Cardiac muscle cell (in vitro differentiated cells and primary cell): Measurements from ENCODE around the gene MPPED1. TPM values are rescaled to one million over a fixed set of nuclear protein-coding genes. Genes with fewer than 3 reads are reported as not detected.
A peak's percentile ranks its signal among the peaks of the same experiment; 100 is the strongest.

ENCODE experiments used
- DNase-seq, 2 donors: peaks; one replicate each; pipeline versions ENCODE4 v3.0.0 to v3.0.0-alpha.2; 2010 to 2017; ENCODE audit warnings: low read depth in 1 of 2, low spot score in 1 of 2
- H3K27ac ChIP-seq: fragments of 200-600 bp; sonication (generic); 2 replicates; pipeline ENCODE4 v1.5.1; 2016
- H3K27me3 ChIP-seq: fragments of 200-600 bp; sonication (generic); 2 replicates; pipeline ENCODE4 v1.6.0; 2016; ENCODE audit warnings: control low read depth
- H3K36me3 ChIP-seq: fragments of 200-600 bp; sonication (generic); 2 replicates; pipeline ENCODE4 v1.5.1; 2016; ENCODE audit warnings: control low read depth
- H3K4me1 ChIP-seq: fragments of 200-600 bp; sonication (generic); 2 replicates; pipeline ENCODE4 v1.8.1; 2017; ENCODE audit warnings: low read depth, mild to moderate bottlenecking, mixed run types
- H3K4me3 ChIP-seq: fragments of 200-600 bp; sonication (generic); 2 replicates; pipeline ENCODE4 v1.5.1; 2016; ENCODE audit warnings: mild to moderate bottlenecking
- H3K9me3 ChIP-seq: fragments of 200-600 bp; sonication (generic); 2 replicates; pipeline ENCODE4 v1.5.1; 2017; ENCODE audit warnings: low read depth, mild to moderate bottlenecking, control low read depth
- CTCF ChIP-seq: IDR thresholded peaks from 2 replicates; pipeline ENCODE4 v1.5.1; 2012; ENCODE audit warnings: low read depth, mild to moderate bottlenecking, low read length
- polyA plus RNA-seq: library from polyadenylated mRNA; unstranded; fragments of >200 nt; fragmentation: Nextera tagmentation; extraction: Ambion mirVana; gene quantifications from 2 replicates; pipeline ENCODE4 v1.2.1, GENCODE V29; 2016
- total RNA-seq: library from RNA; depleted of rRNA; stranded (reverse); fragments of >200 nt; gene quantifications from 2 replicates; pipeline ENCODE4 v1.2.3, GENCODE V29; 2016

MPPED1 gene
- total and polyA plus RNA-seq, 2 experiments from 2014 or later, result 0.12 TPM; not detected in 1

- Histone ChIP-seq H3K27ac (no peak overlapping the region), H3K4me3 (no peak overlapping the region), H3K4me1 (no peaks in the 10 kb centered on the region), H3K36me3 (no peaks in the 10 kb centered on the region), H3K9me3 (no peaks in the 10 kb centered on the region), H3K27me3 (no peaks in the 10 kb centered on the region)
- DNase-seq, result peak in 1 of 2 donors; percentile 10
- no peak for TF ChIP-seq CTCF
Observed at GRCh38 chr22:43447380-43447779, 35.6 kb downstream of the MPPED1 start.

GRCh38 chr22:43448048-43448447 is 36.2 kb downstream of the MPPED1 start:
- Histone ChIP-seq H3K9me3 (no peaks in the 10 kb centered on the region), H3K36me3 (no peaks in the 10 kb centered on the region), H3K4me3 (no peak overlapping the region), H3K27ac (no peak overlapping the region), H3K27me3 (no peaks in the 10 kb centered on the region), H3K4me1 (no peaks in the 10 kb centered on the region)
- no peak for DNase-seq
- no peak for TF ChIP-seq CTCF

- H3K4me1 ChIP-seq, result no peaks in the 10 kb centered on the region
- TF ChIP-seq CTCF, result no peak
- H3K9me3 ChIP-seq, result no peaks in the 10 kb centered on the region
- no peaks in the 10 kb centered on the region for H3K27me3 ChIP-seq
- H3K36me3 ChIP-seq, result no peaks in the 10 kb centered on the region
- no peak overlapping the region for H3K4me3 ChIP-seq
- H3K27ac ChIP-seq, result no peak overlapping the region
- DNase-seq, result peak in 1 of 2 donors; percentile 28
Observed at GRCh38 chr22:43449205-43449830, 37.5 kb downstream of the MPPED1 start.

- no peak for DNase-seq
- Histone ChIP-seq H3K4me3 (no peak overlapping the region), H3K9me3 (no peaks in the 10 kb centered on the region), H3K4me1 (no peaks in the 10 kb centered on the region), H3K27me3 (no peaks in the 10 kb centered on the region), H3K27ac (no peak overlapping the region), H3K36me3 (no peaks in the 10 kb centered on the region)
- no peak for TF ChIP-seq CTCF
Observed at GRCh38 chr22:43449831-43450225, 38.0 kb downstream of the MPPED1 start.

- DNase-seq, result no peak
- Histone ChIP-seq H3K36me3 (no peaks in the 10 kb centered on the region), H3K9me3 (no peaks in the 10 kb centered on the region), H3K4me1 (no peaks in the 10 kb centered on the region), H3K27ac (no peak overlapping the region), H3K4me3 (no peak overlapping the region), H3K27me3 (no peaks in the 10 kb centered on the region)
- TF ChIP-seq CTCF, result no peak
Observed at GRCh38 chr22:43451371-43452050, 39.7 kb downstream of the MPPED1 start.
